ENCODE measurements around the gene WDR64.

DNA sequence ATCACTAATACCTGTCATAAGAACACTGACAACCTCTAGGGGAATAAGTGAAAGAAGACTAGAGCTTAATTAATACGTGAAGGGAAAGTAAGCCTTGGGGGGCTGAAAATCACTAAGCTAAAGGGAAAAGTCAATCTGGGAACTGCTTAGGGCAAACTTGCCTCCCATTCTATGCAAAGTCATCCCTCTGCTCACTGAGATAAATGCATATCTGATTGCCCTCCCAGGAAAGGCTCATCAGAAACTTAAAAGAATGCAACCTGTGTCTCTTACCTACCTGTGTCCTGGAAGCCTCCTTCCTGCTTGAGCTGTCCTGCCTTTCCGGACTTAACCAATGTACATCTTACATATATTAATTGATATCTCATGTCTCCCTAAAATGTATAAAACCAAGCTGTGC lies 81.8 kb downstream of the WDR64 start:
- TF ChIP-seq POLR2A (IDR thresholded peaks at IDR 0.05): no peak
- TF ChIP-seq, protein P1, sequence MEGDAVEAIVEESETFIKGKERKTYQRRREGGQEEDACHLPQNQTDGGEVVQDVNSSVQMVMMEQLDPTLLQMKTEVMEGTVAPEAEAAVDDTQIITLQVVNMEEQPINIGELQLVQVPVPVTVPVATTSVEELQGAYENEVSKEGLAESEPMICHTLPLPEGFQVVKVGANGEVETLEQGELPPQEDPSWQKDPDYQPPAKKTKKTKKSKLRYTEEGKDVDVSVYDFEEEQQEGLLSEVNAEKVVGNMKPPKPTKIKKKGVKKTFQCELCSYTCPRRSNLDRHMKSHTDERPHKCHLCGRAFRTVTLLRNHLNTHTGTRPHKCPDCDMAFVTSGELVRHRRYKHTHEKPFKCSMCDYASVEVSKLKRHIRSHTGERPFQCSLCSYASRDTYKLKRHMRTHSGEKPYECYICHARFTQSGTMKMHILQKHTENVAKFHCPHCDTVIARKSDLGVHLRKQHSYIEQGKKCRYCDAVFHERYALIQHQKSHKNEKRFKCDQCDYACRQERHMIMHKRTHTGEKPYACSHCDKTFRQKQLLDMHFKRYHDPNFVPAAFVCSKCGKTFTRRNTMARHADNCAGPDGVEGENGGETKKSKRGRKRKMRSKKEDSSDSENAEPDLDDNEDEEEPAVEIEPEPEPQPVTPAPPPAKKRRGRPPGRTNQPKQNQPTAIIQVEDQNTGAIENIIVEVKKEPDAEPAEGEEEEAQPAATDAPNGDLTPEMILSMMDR (IDR thresholded peaks at IDR 0.05): no peak
- no peak for TF ChIP-seq POLR2AphosphoS5 (IDR thresholded peaks at IDR 0.05)
- no peak for TF ChIP-seq EP300 (IDR thresholded peaks at IDR 0.05)

All from upper lobe of left lung (tissue), 4 donors.